Natural killer cell treated with Interleukin-12 subunit alpha and Interleukin-12 subunit beta and Interleukin-15 and Interleukin-18, amount 100 ng/mL, for 72 hours (primary cell): ENCODE data around the gene EHD2. TPM values are rescaled to one million over a fixed set of nuclear protein-coding genes. Genes with fewer than 3 reads are reported as not detected.
"Not testable (repeated sequence)": the region's sequence is repeated elsewhere in the genome, so short reads cannot be mapped to it uniquely, and the experiment has no call there.

Experiments
- ATAC-seq, 2 donors: fragments of 150-1000 bp; cut with Tn5 transposase in 1 of 2; sonication (Bioruptor Pico), chemical (Tn5 transposase) in 1 of 2; 2 replicates each; pipeline ENCODE4 v1.10.0; 2021
- DNase-seq: peaks from one replicate; pipeline ENCODE4 v3.0.0; 2022; ENCODE audit warnings: low spot score
- H3K27ac Mint-ChIP-seq, 2 donors: 1 replicate in 1 of 2; 2 replicates in 1 of 2; pipeline ENCODE4 v1.8.0; 2022; ENCODE audit warnings: mixed read lengths in 2 of 2, mild to moderate bottlenecking in 1 of 2, moderate library complexity in 1 of 2
- H3K27me3 Mint-ChIP-seq, 2 donors: 1 replicate in 1 of 2; 2 replicates in 1 of 2; pipeline ENCODE4 v1.8.0; 2022; ENCODE audit warnings: mixed read lengths in 2 of 2
- H3K36me3 Mint-ChIP-seq: one replicate; pipeline ENCODE4 v1.8.0; 2022; ENCODE audit warnings: mixed read lengths
- H3K4me1 Mint-ChIP-seq, 2 donors: 1 replicate in 1 of 2; 2 replicates in 1 of 2; pipeline ENCODE4 v1.8.0; 2022; ENCODE audit warnings: low read depth in 2 of 2, mixed read lengths in 2 of 2, mild to moderate bottlenecking in 1 of 2
- H3K4me3 Mint-ChIP-seq: one replicate; pipeline ENCODE4 v1.8.0; 2022; ENCODE audit warnings: mixed read lengths
- H3K9me3 Mint-ChIP-seq: 2 replicates; pipeline ENCODE4 v1.8.0; 2022; ENCODE audit warnings: mixed read lengths
- total RNA-seq, 2 donors: library from RNA; stranded (reverse); gene quantifications; one replicate each; pipeline ENCODE4 v1.2.3, GENCODE V29; 2022

Gene EHD2
- total RNA-seq, 2 donors from 2014 or later = not detected

GRCh38 chr19:47714339-47714738 lies 1.1 kb downstream of the EHD2 start:
- Mint-ChIP-seq H3K9me3 (no peaks in the 10 kb centered on the region), H3K4me3 (no peak overlapping the region), H3K27ac (no peak overlapping the region), H3K36me3 (no peaks in the 10 kb centered on the region), H3K27me3 (peaks cover 27 to 29% of the 10 kb centered on the region in 2 donors), H3K4me1 (peaks cover 0 to 13% of the 10 kb centered on the region in 2 donors)
- DNase-seq (no peak), ATAC-seq (no peak)

GRCh38 chr19:47714855-47715254 lies 1.6 kb downstream of the EHD2 start:
- not testable (repeated sequence) for ATAC-seq, H3K9me3 Mint-ChIP-seq, H3K27ac Mint-ChIP-seq, H3K36me3 Mint-ChIP-seq, H3K4me3 Mint-ChIP-seq, DNase-seq
- Mint-ChIP-seq H3K27me3 (peaks cover 27 to 29% of the 10 kb centered on the region in 2 donors), H3K4me1 (peaks cover 0 to 13% of the 10 kb centered on the region in 2 donors)

- H3K4me3 Mint-ChIP-seq = no peak overlapping the region
- no peaks in the 10 kb centered on the region for H3K9me3 Mint-ChIP-seq
- H3K27ac Mint-ChIP-seq = no peak overlapping the region
- H3K4me1 Mint-ChIP-seq = peaks cover 0 to 13% of the 10 kb centered on the region in 2 donors
- H3K27me3 Mint-ChIP-seq = peaks cover 34 to 35% of the 10 kb centered on the region in 2 donors
- DNase-seq (no peak), ATAC-seq (no peak)
- no peaks in the 10 kb centered on the region for H3K36me3 Mint-ChIP-seq
Measured at GRCh38 chr19:47716270-47716937, 3.2 kb downstream of the EHD2 start.

GRCh38 chr19:47718415-47719046 lies 5.3 kb downstream of the EHD2 start:
- DNase-seq, H3K9me3 Mint-ChIP-seq, H3K4me1 Mint-ChIP-seq, H3K36me3 Mint-ChIP-seq, ATAC-seq, H3K27ac Mint-ChIP-seq, H3K4me3 Mint-ChIP-seq: not testable (repeated sequence)
- H3K27me3 Mint-ChIP-seq = peaks cover 23 to 26% of the 10 kb centered on the region in 2 donors

- Mint-ChIP-seq H3K36me3 (no peaks in the 10 kb centered on the region), H3K27me3 (peaks cover 17 to 19% of the 10 kb centered on the region in 2 donors), H3K27ac (no peak overlapping the region), H3K4me3 (no peak overlapping the region), H3K9me3 (no peaks in the 10 kb centered on the region), H3K4me1 (no peaks in the 10 kb centered on the region)
- DNase-seq (no peak), ATAC-seq (peak; percentile 15 to 43)
Measured at GRCh38 chr19:47719047-47719859, 6.0 kb downstream of the EHD2 start.

- Mint-ChIP-seq H3K9me3 (no peaks in the 10 kb centered on the region), H3K27ac (no peak overlapping the region), H3K4me3 (no peak overlapping the region), H3K4me1 (no peaks in the 10 kb centered on the region), H3K36me3 (no peaks in the 10 kb centered on the region), H3K27me3 (peaks cover 11 to 17% of the 10 kb centered on the region in 2 donors)
- DNase-seq (no peak), ATAC-seq (no peak)
Measured at GRCh38 chr19:47720669-47721422, 7.6 kb downstream of the EHD2 start.

- Mint-ChIP-seq H3K4me1 (no peaks in the 10 kb centered on the region), H3K36me3 (no peaks in the 10 kb centered on the region), H3K27ac (no peak overlapping the region), H3K4me3 (no peak overlapping the region), H3K27me3 (peaks cover 20 to 25% of the 10 kb centered on the region in 2 donors), H3K9me3 (no peaks in the 10 kb centered on the region)
- ATAC-seq (no peak), DNase-seq (no peak)
Measured at GRCh38 chr19:47723581-47723940, 10.3 kb downstream of the EHD2 start.

GRCh38 chr19:47725759-47726401 lies 12.7 kb downstream of the EHD2 start:
- H3K4me1 Mint-ChIP-seq = peaks cover 11 to 12% of the 10 kb centered on the region in 2 donors
- no peak overlapping the region for H3K27ac Mint-ChIP-seq
- no peak overlapping the region for H3K4me3 Mint-ChIP-seq
- DNase-seq (no peak), ATAC-seq (no peak)
- no peaks in the 10 kb centered on the region for H3K9me3 Mint-ChIP-seq
- peaks cover 30 to 39% of the 10 kb centered on the region in 2 donors for H3K27me3 Mint-ChIP-seq
- H3K36me3 Mint-ChIP-seq = no peaks in the 10 kb centered on the region

- DNase-seq (no peak), ATAC-seq (no peak)
- Mint-ChIP-seq H3K27me3 (peaks cover 32 to 41% of the 10 kb centered on the region in 2 donors), H3K4me1 (peaks cover 11 to 12% of the 10 kb centered on the region in 2 donors), H3K4me3 (no peak overlapping the region), H3K9me3 (no peaks in the 10 kb centered on the region), H3K36me3 (no peaks in the 10 kb centered on the region), H3K27ac (no peak overlapping the region)
Measured at GRCh38 chr19:47726467-47726866, 13.2 kb downstream of the EHD2 start.

- ATAC-seq, H3K4me3 Mint-ChIP-seq, H3K27ac Mint-ChIP-seq, H3K9me3 Mint-ChIP-seq, DNase-seq, H3K36me3 Mint-ChIP-seq: not testable (repeated sequence)
- Mint-ChIP-seq H3K27me3 (peaks cover 32 to 41% of the 10 kb centered on the region in 2 donors), H3K4me1 (peaks cover 11 to 12% of the 10 kb centered on the region in 2 donors)
Measured at GRCh38 chr19:47728295-47728694, 15.1 kb downstream of the EHD2 start.

GRCh38 chr19:47729468-47729798 lies 16.2 kb downstream of the EHD2 start:
- Mint-ChIP-seq H3K27ac (no peak overlapping the region), H3K27me3 (peaks cover 36 to 51% of the 10 kb centered on the region in 2 donors), H3K4me3 (peak overlapping the region; percentile 58), H3K9me3 (no peaks in the 10 kb centered on the region), H3K4me1 (peaks cover 11 to 12% of the 10 kb centered on the region in 2 donors), H3K36me3 (no peaks in the 10 kb centered on the region)
- DNase-seq = no peak
- ATAC-seq = peak in 1 of 2 donors; percentile 11

- Mint-ChIP-seq H3K27ac (no peak overlapping the region), H3K4me3 (peak overlapping the region; percentile 58), H3K9me3 (no peaks in the 10 kb centered on the region), H3K4me1 (peaks cover 11 to 12% of the 10 kb centered on the region in 2 donors), H3K36me3 (no peaks in the 10 kb centered on the region), H3K27me3 (peaks cover 35 to 51% of the 10 kb centered on the region in 2 donors)
- DNase-seq (no peak), ATAC-seq (peak; percentile 74 to 78)
Measured at GRCh38 chr19:47729799-47730520, 16.7 kb downstream of the EHD2 start.
